GM12878 (cell line): ENCODE measurements around the gene TMPRSS9. TPM values are rescaled to one million over a fixed set of nuclear protein-coding genes. Genes with fewer than 3 reads are reported as not detected.

Experiments used
- ATAC-seq: fragments of 200-7000 bp; cut with Tn5 transposase; 3 replicates; pipeline ENCODE4 v1.9.1; 2020; ENCODE audit warnings: mild to moderate bottlenecking, moderate library complexity
- BruUV-seq: library from RNA; stranded (reverse); fragments of 400-500 nt; replicated peaks from 2 replicates; lab custom pipeline; 2021; lab: Mats Ljungman, UMichigan
- CTCF ChIA-PET: fragments of 300-600 bp; sonication (Branson Sonifier 250); formaldehyde crosslinking; extraction: SDS; loops from one replicate; lab custom pipeline; 2021; ENCODE audit warnings: inconsistent platforms; lab: Yijun Ruan, JAX
- POLR2A ChIA-PET: fragments of 350-600 bp; formaldehyde crosslinking; extraction: SDS; loops from one replicate; lab custom pipeline; 2021; ENCODE audit warnings: inconsistent platforms; lab: Charles Lee
- RAD21 ChIA-PET: fragments of 300-600 bp; sonication (Branson Sonifier 250); formaldehyde crosslinking; loops from one replicate; lab custom pipeline; 2023; ENCODE audit warnings: antibody characterized with exemption; ENCODE audit not compliant: unreplicated experiment; lab: Charles Lee
- SMC1A ChIA-PET: fragments of 300-600 bp; sonication (Branson Sonifier 250); formaldehyde crosslinking; loops from one replicate; lab custom pipeline; 2023; ENCODE audit not compliant: unreplicated experiment, uncharacterized antibody; lab: Charles Lee
- DNase-seq: peaks from one replicate; pipeline ENCODE4 v3.0.0-alpha.2; 2011; ENCODE audit warnings: low read depth, low spot score
- FAIRE-seq: peaks from 3 replicates; lab custom pipeline; 2011; peaks lifted over from hg19 to GRCh38; lab: Jason Lieb, UNC
- H2AFZ ChIP-seq: 2 replicates; pipeline ENCODE4 v1.6.0; 2011; ENCODE audit warnings: low read depth, low read length, control low read depth; ENCODE audit not compliant: control insufficient read depth
- H3K27ac ChIP-seq: 2 replicates; pipeline ENCODE4 v1.5.1; 2011; ENCODE audit warnings: control low read depth; ENCODE audit not compliant: control insufficient read depth, insufficient read depth
- H3K27me3 ChIP-seq, 2 experiments: replicated peaks in 1 of 2; 2 replicates each; pipeline versions ENCODE4 v1.6.0 to v1.6.1; 2011; ENCODE audit warnings: low read length in 1 of 2; ENCODE audit not compliant: control insufficient read depth in 2 of 2, insufficient read depth in 2 of 2
- H3K36me3 ChIP-seq, 2 experiments: 2 replicates each; pipeline ENCODE4 v1.5.1; 2011; ENCODE audit warnings: low read length in 1 of 2; ENCODE audit not compliant: control insufficient read depth in 2 of 2, insufficient read depth in 2 of 2
- H3K4me1 ChIP-seq: 2 replicates; pipeline ENCODE4 v1.6.1; 2011; ENCODE audit warnings: mild to moderate bottlenecking, low read length, moderate library complexity, mixed read lengths; ENCODE audit not compliant: control insufficient read depth, insufficient read depth
- H3K4me2 ChIP-seq: 2 replicates; pipeline ENCODE4 v1.6.0; 2011; ENCODE audit warnings: control low read depth; ENCODE audit not compliant: control insufficient read depth, insufficient read depth
- H3K4me3 ChIP-seq: fragments of 200-600 bp; sonication (generic); 2 replicates; pipeline ENCODE4 v1.5.1; 2016
- H3K79me2 ChIP-seq: 2 replicates; pipeline ENCODE4 v1.6.0; 2011; ENCODE audit warnings: low read length; ENCODE audit not compliant: control insufficient read depth, insufficient read depth
- H3K9ac ChIP-seq: 2 replicates; pipeline ENCODE4 v1.8.0; 2011; ENCODE audit warnings: low read length, control low read depth, mixed read lengths; ENCODE audit not compliant: control insufficient read depth, insufficient read depth
- H3K9me3 ChIP-seq: replicated peaks from 3 replicates; pipeline ENCODE4 v1.5.1; 2011; ENCODE audit warnings: mild to moderate bottlenecking, low read length; ENCODE audit not compliant: control insufficient read depth, insufficient read depth
- H4K20me1 ChIP-seq: 2 replicates; pipeline ENCODE4 v1.6.0; 2011; ENCODE audit not compliant: control insufficient read depth, insufficient read depth
- BRCA1 ChIP-seq: IDR thresholded peaks from 2 replicates; pipeline ENCODE4 v1.6.1; 2011; ENCODE audit warnings: low read depth, low read length, improper control_type of control experiment
- CBX3 ChIP-seq: fragments of 200-600 bp; sonication (generic); IDR thresholded peaks from 2 replicates; pipeline ENCODE4 v1.6.1; 2016; ENCODE audit warnings: low read depth, borderline replicate concordance
- CHD2 ChIP-seq: IDR thresholded peaks from 2 replicates; pipeline ENCODE4 v1.6.1; 2011; ENCODE audit warnings: low read depth, low read length, improper control_type of control experiment, borderline replicate concordance
- CHD4 ChIP-seq: fragments of 200-600 bp; sonication (generic); IDR thresholded peaks from 2 replicates; pipeline ENCODE4 v1.6.1; 2016; ENCODE audit warnings: mild to moderate bottlenecking
- EZH2 ChIP-seq: IDR thresholded peaks from 2 replicates; pipeline ENCODE4 v1.6.1; 2012; ENCODE audit warnings: low read depth, mild to moderate bottlenecking, control low read depth, inconsistent platforms, low read length, borderline replicate concordance; ENCODE audit not compliant: control insufficient read depth
- FOS ChIP-seq: IDR thresholded peaks from 3 replicates; pipeline ENCODE4 v1.6.1; 2011; ENCODE audit warnings: borderline replicate concordance; ENCODE audit not compliant: insufficient read length; ENCODE audit errors: extremely low read depth
- KAT2A ChIP-seq: conservative IDR thresholded peaks from 2 replicates; pipeline ENCODE4 v1.6.1; 2011; ENCODE audit warnings: low read depth, low read length; ENCODE audit not compliant: control insufficient read depth
- NBN ChIP-seq: fragments of 450-650 bp; IDR thresholded peaks from 2 replicates; pipeline ENCODE4 v1.6.1; 2016
- NFYB ChIP-seq: IDR thresholded peaks from 2 replicates; pipeline ENCODE4 v1.6.1; 2011; ENCODE audit warnings: low read depth, mild to moderate bottlenecking, low read length, improper control_type of control experiment, moderate library complexity; ENCODE audit not compliant: insufficient read depth
- PBX3 ChIP-seq: IDR thresholded peaks from 2 replicates; pipeline ENCODE4 v1.6.1; 2011; ENCODE audit warnings: mild to moderate bottlenecking, low read depth, low read length, moderate library complexity; ENCODE audit not compliant: insufficient replicate concordance
- RCOR1 ChIP-seq: conservative IDR thresholded peaks from 2 replicates; pipeline ENCODE4 v1.6.1; 2012; ENCODE audit warnings: low read depth, low read length, improper control_type of control experiment
- SMARCA5 ChIP-seq: fragments of 450-650 bp; IDR thresholded peaks from 2 replicates; pipeline ENCODE4 v1.6.1; 2017; ENCODE audit warnings: mild to moderate bottlenecking
- SRF ChIP-seq, 2 experiments: IDR thresholded peaks; 2 replicates each; pipeline ENCODE4 v1.6.1; 2011; ENCODE audit warnings: low read depth in 2 of 2, low read length in 2 of 2, mild to moderate bottlenecking in 1 of 2, moderate library complexity in 1 of 2
- SUPT20H ChIP-seq: IDR thresholded peaks from 2 replicates; pipeline ENCODE4 v1.6.1; 2011; ENCODE audit warnings: low read depth, mild to moderate bottlenecking, low read length, moderate library complexity, borderline replicate concordance; ENCODE audit not compliant: control insufficient read depth
- ZNF384 ChIP-seq: IDR thresholded peaks from 2 replicates; pipeline ENCODE4 v1.6.1; 2012; ENCODE audit warnings: low read depth, mild to moderate bottlenecking, low read length, improper control_type of control experiment, borderline replicate concordance
- WGBS: methylation state at CpG from one replicate; pipeline ENCODE4 v1.1.6; 2016; ENCODE audit warnings: low lambda C conversion rate; ENCODE audit not compliant: insufficient replicate concordance, insufficient coverage; ENCODE audit errors: missing lambda C conversion rate; 5-methylcytosine and 5-hydroxymethylcytosine counted together
- in situ Hi-C: fragments of 300-500 bp; cut with MboI; formaldehyde crosslinking; loops from 9 replicates; pipeline ENCODE4 v1.14.3; 2018; ENCODE audit warnings: mixed read lengths
- intact Hi-C: fragments of 100-400 bp; cut with micrococcal nuclease; formaldehyde crosslinking; loops from one replicate; pipeline ENCODE4 v1.14.2; 2022; ENCODE audit not compliant: unreplicated experiment
- polyA plus RNA-seq, 11 experiments: library from polyadenylated mRNA; depleted of rRNA in 4 of 11; unstranded in 6 of 11; stranded (reverse) in 5 of 11; fragments of >200 nt; fragmentation: Nextera tagmentation in 4 of 11; fragmentation: Illumina TruSeq in 1 of 11; extraction: Ambion mirVana in 4 of 11; extraction: Trizol in 1 of 11; gene quantifications; 1 replicate in 1 of 11; 2 replicates in 10 of 11; pipeline versions ENCODE4 v1.2.1 to v1.2.3, GENCODE V29; 2011 to 2016; ENCODE audit warnings: inconsistent platforms in 2 of 11, missing spikeins in 2 of 11, low read depth in 1 of 11
- total RNA-seq, 4 experiments: library from RNA; depleted of rRNA in 3 of 4; stranded (reverse); fragments of >200 nt in 3 of 4; fragmentation: Illumina TruSeq in 1 of 4; extraction: Trizol in 1 of 4; gene quantifications; 2 replicates each; pipeline versions ENCODE4 v1.2.1 to v1.2.3, GENCODE V29; 2013 to 2021

TMPRSS9 gene
- total and polyA plus RNA-seq, 10 of the 15 experiments (the other 5 are each of a cell fraction or from before 2014, with no cell fraction given) = 0.24 TPM; not detected in 9

- 62% methylated on average over 13 of the region's 18 CpGs for WGBS
- POLR2A ChIA-PET = no interaction called here
- CTCF ChIA-PET = interaction anchor here (1.7 kb wide), 1 partner anchor 12 kb away, joined by 5 read pairs; no protein-coding TSS in a partner anchor
- ATAC-seq (no peak), DNase-seq (no peak), FAIRE-seq (no peak)
- H3K27ac ChIP-seq = no peak overlapping the region
- H3K4me1 ChIP-seq = peaks cover 4% of the 10 kb centered on the region; the same call in 1 of the 2 replicates
- no peaks in the 10 kb centered on the region for H3K36me3 ChIP-seq
- in situ Hi-C loops (no loop called here), intact Hi-C loops (no loop called here)
- no peaks in the 10 kb centered on the region for H4K20me1 ChIP-seq
- no peaks in the 10 kb centered on the region for H3K79me2 ChIP-seq
- H3K27me3 ChIP-seq = no peaks in the 10 kb centered on the region
- peaks cover 4% of the 10 kb centered on the region; the same call in 2 of the 3 replicates for H3K9me3 ChIP-seq
- RAD21 ChIA-PET = no interaction called here
- no peak overlapping the region for H3K4me3 ChIP-seq
- H3K4me2 ChIP-seq = no peak overlapping the region
- TF ChIP-seq BRCA1 (no peak), FOS (no peak), ZNF384 (no peak), EZH2 (no peak), RCOR1 (no peak), CHD2 (no peak), KAT2A (no peak), NBN (no peak), SUPT20H (no peak), SRF (IDR thresholded peaks at IDR 0.05; ENCODE audit: low read depth in 2 of 2, low read length in 2 of 2) (no peak), CBX3 (no peak), CHD4 (no peak), NFYB (no peak), PBX3 (no peak), SMARCA5 (no peak)
- BruUV-seq = no TSS peak
- SMC1A ChIA-PET = no interaction called here
- H2AFZ ChIP-seq = no peak overlapping the region
- no peak overlapping the region for H3K9ac ChIP-seq
Observed at GRCh38 chr19:2381148-2381820, 21.2 kb downstream of the TMPRSS9 start.
